ENCODE measurements around the gene U2AF2.

Gene U2AF2

DNA sequence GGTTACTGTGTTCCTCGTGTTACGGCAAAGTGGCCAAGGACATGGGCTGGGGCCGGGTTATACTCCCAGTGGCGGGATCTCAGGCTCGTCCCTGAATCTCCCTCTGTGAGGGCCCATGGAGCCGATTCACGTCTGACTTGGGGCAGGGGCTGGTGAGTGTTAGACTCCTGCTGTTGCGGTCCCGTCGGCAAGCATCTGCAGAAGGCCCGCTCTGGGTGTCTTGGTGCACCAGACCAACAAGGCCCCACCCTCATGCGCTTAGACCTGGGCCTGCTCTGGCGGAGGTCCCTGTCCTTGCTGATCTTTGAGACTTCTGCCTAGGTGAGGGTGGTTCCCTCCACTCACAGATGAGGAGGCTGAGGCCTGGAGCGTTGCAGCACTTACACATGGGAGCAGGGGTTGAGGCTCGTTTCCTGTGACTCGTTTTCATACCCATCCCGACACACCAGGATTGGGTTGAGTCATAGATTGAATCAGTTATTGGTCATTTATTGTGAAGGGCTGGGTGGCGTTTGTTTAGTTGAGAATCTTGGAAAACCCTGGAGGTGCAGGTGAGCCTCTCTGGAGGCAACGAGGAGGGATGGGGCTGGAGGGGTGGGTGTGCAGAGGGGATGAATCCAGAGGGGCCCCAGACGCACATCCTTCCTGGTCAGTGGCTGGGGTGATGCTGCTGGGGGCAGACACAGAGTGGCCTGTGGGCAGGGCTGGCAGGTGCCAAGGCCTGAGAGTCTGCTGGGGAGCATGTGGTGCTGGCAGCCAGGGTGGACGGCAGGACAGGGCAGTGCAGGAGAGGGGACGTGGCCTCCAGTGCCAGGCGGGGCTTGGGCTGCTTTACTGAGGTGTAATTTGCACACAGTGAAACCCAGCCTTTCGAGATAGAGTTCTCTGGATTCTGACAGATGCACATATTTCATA, 24.8 kb downstream of the U2AF2 start:
- Histone ChIP-seq H3K27me3 (ENCODE audit: low read depth, low read length) (no peaks in the 10 kb centered on the region), H3K9ac (ENCODE audit: low read length) (no peak overlapping the region), H3K4me1 (ENCODE audit: low read length) (peaks cover 36% of the 10 kb centered on the region), H3K9me3 (ENCODE audit: insufficient read depth, low read length) (no peaks in the 10 kb centered on the region), H3K27ac (ENCODE audit: low read length) (no peak overlapping the region; the same call in 1 of the 2 replicates), H2AFZ (ENCODE audit: low read depth, low read length) (no peak overlapping the region), H4K20me1 (ENCODE audit: insufficient read depth, low read length) (peaks cover 55% of the 10 kb centered on the region), H3K79me2 (ENCODE audit: low read length) (peaks cover 93% of the 10 kb centered on the region), H3K36me3 (replicated peaks; ENCODE audit: low read depth, low read length) (peaks cover 54% of the 10 kb centered on the region), H3K4me3 (ENCODE audit: low read length) (no peak overlapping the region), H3K4me2 (ENCODE audit: low read length) (no peak overlapping the region; the same call in 1 of the 2 replicates)
- TF ChIP-seq, protein P1, sequence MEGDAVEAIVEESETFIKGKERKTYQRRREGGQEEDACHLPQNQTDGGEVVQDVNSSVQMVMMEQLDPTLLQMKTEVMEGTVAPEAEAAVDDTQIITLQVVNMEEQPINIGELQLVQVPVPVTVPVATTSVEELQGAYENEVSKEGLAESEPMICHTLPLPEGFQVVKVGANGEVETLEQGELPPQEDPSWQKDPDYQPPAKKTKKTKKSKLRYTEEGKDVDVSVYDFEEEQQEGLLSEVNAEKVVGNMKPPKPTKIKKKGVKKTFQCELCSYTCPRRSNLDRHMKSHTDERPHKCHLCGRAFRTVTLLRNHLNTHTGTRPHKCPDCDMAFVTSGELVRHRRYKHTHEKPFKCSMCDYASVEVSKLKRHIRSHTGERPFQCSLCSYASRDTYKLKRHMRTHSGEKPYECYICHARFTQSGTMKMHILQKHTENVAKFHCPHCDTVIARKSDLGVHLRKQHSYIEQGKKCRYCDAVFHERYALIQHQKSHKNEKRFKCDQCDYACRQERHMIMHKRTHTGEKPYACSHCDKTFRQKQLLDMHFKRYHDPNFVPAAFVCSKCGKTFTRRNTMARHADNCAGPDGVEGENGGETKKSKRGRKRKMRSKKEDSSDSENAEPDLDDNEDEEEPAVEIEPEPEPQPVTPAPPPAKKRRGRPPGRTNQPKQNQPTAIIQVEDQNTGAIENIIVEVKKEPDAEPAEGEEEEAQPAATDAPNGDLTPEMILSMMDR (IDR thresholded peaks at IDR 0.05; ENCODE audit: low read depth, low read length): no peak
- no peak for TF ChIP-seq EZH2phosphoT487 (IDR thresholded peaks at IDR 0.05; ENCODE audit: low read depth)

DNA sequence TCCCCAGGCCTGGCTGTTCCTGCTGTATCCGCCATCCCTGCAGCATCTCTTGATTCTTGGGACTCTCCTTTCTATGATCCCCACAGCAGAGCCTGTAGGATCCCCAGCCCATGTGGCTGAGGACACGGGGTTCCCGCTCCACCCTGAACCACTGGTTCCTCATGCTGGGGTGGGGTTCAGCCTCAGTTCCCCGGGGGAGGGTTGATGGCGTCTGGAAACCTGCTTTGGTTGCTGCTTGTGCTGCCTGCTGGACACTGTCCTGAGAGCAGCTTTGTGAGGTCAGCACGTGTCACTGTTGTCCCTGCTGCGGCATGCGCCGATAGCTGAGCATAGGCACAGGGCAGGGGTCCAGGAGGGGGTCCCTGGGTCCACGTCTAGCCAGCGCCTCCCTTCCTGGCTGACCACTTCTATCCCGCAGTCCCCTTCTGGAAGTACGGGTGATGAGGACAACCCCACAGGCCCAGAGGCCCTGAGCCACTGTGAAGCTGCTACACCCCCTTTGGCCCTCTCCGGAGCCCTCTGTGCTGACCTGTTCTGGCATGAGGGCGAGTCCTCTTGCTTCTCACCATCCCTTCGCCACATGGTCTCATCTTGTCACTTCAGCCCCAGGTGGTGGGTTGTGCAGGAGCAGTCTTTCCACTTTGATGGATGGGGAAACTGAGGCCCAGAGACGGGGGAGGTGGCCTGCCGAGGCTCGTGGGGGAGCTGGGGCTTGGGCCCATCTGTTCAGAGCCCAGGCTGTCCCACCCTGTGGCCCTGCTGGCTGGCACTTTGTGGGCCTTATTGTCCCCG, 25.7 kb downstream of the U2AF2 start:
- peaks cover 64% of the 10 kb centered on the region for H4K20me1 ChIP-seq (ENCODE audit: insufficient read depth, low read length)
- TF ChIP-seq EZH2phosphoT487 (IDR thresholded peaks at IDR 0.05; ENCODE audit: low read depth): no peak
- TF ChIP-seq, protein P1 (IDR thresholded peaks at IDR 0.05; ENCODE audit: low read depth, low read length): no peak
- no peak overlapping the region for H3K27ac ChIP-seq (ENCODE audit: low read length)
- H3K27me3 ChIP-seq (ENCODE audit: low read depth, low read length): no peaks in the 10 kb centered on the region
- H3K4me2 ChIP-seq (ENCODE audit: low read length): no peak overlapping the region
- H3K4me1 ChIP-seq (ENCODE audit: low read length): peaks cover 36% of the 10 kb centered on the region
- no peak overlapping the region for H3K4me3 ChIP-seq (ENCODE audit: low read length)
- H2AFZ ChIP-seq (ENCODE audit: low read depth, low read length): no peak overlapping the region
- H3K9me3 ChIP-seq (ENCODE audit: insufficient read depth, low read length): no peaks in the 10 kb centered on the region
- H3K36me3 ChIP-seq (replicated peaks; ENCODE audit: low read depth, low read length): peaks cover 63% of the 10 kb centered on the region
- no peak overlapping the region for H3K9ac ChIP-seq (ENCODE audit: low read length)
- peaks cover 97% of the 10 kb centered on the region for H3K79me2 ChIP-seq (ENCODE audit: low read length)

DNA sequence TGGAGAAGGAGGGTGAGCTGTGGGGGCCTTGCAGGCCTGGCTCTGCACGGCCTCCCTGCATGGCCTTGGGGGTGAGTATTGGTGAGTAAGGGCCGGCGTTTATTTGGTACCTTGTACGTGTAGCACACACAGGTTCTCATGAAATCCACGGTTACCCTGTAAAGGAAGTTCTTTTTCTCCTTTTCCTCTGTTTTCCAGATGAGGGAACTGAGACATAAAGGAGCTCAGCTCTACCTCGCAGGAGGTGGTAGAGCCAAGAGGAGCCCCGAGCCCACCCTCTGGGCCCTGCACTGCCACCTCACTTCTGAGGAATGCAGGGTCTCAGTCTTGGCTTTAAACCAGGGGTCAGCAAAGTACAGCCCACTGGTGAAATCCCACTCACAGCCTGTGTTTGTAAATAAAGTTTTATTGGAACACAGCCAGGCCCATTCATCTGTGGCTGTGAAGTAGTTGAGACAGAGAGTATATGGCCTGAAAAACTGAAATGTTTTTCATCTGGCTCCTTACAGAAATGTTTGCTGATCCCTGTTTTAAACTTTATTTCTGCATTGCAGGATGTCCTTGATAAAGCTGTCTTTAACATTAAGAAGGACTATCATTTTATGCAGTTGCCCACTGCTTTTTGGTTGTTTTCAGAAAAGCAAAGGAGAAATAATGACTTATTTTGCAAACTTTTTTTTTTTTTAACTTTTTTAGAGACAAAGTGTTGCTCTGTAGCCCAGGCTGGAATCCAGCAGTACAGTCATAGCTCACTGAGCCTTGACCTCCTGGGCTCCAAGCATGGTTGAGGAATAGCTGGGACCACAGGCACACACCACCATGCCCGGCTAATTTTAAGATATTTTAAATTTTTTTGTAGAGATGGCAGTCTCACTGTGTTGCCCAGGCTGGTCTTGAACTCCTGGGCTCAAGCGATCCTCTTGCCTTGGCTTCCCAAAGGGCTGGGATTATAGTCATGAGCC, 26.6 kb downstream of the U2AF2 start:
- H3K36me3 ChIP-seq (replicated peaks; ENCODE audit: low read depth, low read length): peaks cover 68% of the 10 kb centered on the region
- H3K4me2 ChIP-seq (ENCODE audit: low read length): no peak overlapping the region
- H3K27me3 ChIP-seq (ENCODE audit: low read depth, low read length): no peaks in the 10 kb centered on the region
- H4K20me1 ChIP-seq (ENCODE audit: insufficient read depth, low read length): peaks cover 73% of the 10 kb centered on the region
- no peak for TF ChIP-seq EZH2phosphoT487 (IDR thresholded peaks at IDR 0.05; ENCODE audit: low read depth)
- TF ChIP-seq, protein P1 (IDR thresholded peaks at IDR 0.05; ENCODE audit: low read depth, low read length): no peak
- no peak overlapping the region for H3K27ac ChIP-seq (ENCODE audit: low read length)
- H3K9ac ChIP-seq (ENCODE audit: low read length): no peak overlapping the region
- peaks cover 33% of the 10 kb centered on the region for H3K4me1 ChIP-seq (ENCODE audit: low read length)
- no peaks in the 10 kb centered on the region for H3K9me3 ChIP-seq (ENCODE audit: insufficient read depth, low read length)
- no peak overlapping the region for H2AFZ ChIP-seq (ENCODE audit: low read depth, low read length)
- H3K4me3 ChIP-seq (ENCODE audit: low read length): no peak overlapping the region
- H3K79me2 ChIP-seq (ENCODE audit: low read length): peaks cover 97% of the 10 kb centered on the region

All from OCI-LY3 (cell line).